ENCODE results near the gene ABHD15. TPM values are rescaled to one million over a fixed set of nuclear protein-coding genes. Genes with fewer than 3 reads are reported as not detected.

Gene ABHD15
- total RNA-seq, 4 donors from 2014 or later: 7.2 to 11.0 (median 7.9) TPM

DNA sequence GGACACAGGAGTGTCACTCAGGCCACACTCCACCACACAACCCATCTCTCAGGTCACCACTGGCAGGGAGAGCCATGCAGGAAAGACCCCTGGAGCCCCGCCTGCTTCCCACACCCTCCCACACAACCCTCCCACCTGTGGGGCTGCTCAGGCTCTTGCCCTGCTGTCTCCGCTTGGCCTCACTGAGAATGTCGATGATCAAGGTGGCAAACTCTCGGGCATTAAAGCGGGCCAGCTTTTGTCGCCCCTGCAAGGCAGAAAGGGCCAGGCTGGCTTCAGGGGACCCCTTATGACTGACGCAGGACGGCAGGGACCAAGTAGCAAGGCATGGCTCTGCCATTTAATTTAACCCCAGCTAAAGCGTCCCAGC lies 10.1 kb upstream of the ABHD15 start:
- Histone ChIP-seq H3K4me1 (peaks cover 43% of the 10 kb centered on the region), H3K36me3 (peaks cover 69% of the 10 kb centered on the region), H3K9me3 (no peaks in the 10 kb centered on the region), H3K27ac (no peak overlapping the region), H3K27me3 (no peaks in the 10 kb centered on the region), H3K4me3 (no peak overlapping the region)
- DNase-seq (ENCODE audit: low spot score in 2 of 2): no peak
- TF ChIP-seq POLR2AphosphoS5 (IDR thresholded peaks at IDR 0.05): no peak
- no peak for TF ChIP-seq EP300 (IDR thresholded peaks at IDR 0.05)
- no peak for TF ChIP-seq POLR2A (IDR thresholded peaks at IDR 0.05)
- TF ChIP-seq, protein P1, sequence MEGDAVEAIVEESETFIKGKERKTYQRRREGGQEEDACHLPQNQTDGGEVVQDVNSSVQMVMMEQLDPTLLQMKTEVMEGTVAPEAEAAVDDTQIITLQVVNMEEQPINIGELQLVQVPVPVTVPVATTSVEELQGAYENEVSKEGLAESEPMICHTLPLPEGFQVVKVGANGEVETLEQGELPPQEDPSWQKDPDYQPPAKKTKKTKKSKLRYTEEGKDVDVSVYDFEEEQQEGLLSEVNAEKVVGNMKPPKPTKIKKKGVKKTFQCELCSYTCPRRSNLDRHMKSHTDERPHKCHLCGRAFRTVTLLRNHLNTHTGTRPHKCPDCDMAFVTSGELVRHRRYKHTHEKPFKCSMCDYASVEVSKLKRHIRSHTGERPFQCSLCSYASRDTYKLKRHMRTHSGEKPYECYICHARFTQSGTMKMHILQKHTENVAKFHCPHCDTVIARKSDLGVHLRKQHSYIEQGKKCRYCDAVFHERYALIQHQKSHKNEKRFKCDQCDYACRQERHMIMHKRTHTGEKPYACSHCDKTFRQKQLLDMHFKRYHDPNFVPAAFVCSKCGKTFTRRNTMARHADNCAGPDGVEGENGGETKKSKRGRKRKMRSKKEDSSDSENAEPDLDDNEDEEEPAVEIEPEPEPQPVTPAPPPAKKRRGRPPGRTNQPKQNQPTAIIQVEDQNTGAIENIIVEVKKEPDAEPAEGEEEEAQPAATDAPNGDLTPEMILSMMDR (IDR thresholded peaks at IDR 0.05): no peak
- no CpG with 5 or more reads among the region's 9 CpGs for WGBS

GRCh38 chr17:29576214-29577000 lies 9.6 kb upstream of the ABHD15 start:
- peaks cover 63% of the 10 kb centered on the region for H3K36me3 ChIP-seq
- H3K4me1 ChIP-seq: peaks cover 43% of the 10 kb centered on the region
- H3K27me3 ChIP-seq: no peaks in the 10 kb centered on the region
- no peak overlapping the region for H3K27ac ChIP-seq
- TF ChIP-seq POLR2AphosphoS5 (IDR thresholded peaks at IDR 0.05) (no peak), POLR2A (IDR thresholded peaks at IDR 0.05) (no peak), EP300 (IDR thresholded peaks at IDR 0.05) (no peak)
- TF ChIP-seq, protein P1 (IDR thresholded peaks at IDR 0.05): no peak
- DNase-seq (ENCODE audit: low spot score in 2 of 2): peak in 1 of 2 donors; percentile 78
- 92% methylated on average over 19 of the region's 37 CpGs for WGBS
- H3K4me3 ChIP-seq: no peak overlapping the region
- no peaks in the 10 kb centered on the region for H3K9me3 ChIP-seq

GRCh38 chr17:29575511-29576213 lies 8.8 kb upstream of the ABHD15 start:
- DNase-seq (ENCODE audit: low spot score in 2 of 2): peak; percentile 47 to 72
- WGBS: 73% methylated on average over 3 of the region's 28 CpGs

DNA sequence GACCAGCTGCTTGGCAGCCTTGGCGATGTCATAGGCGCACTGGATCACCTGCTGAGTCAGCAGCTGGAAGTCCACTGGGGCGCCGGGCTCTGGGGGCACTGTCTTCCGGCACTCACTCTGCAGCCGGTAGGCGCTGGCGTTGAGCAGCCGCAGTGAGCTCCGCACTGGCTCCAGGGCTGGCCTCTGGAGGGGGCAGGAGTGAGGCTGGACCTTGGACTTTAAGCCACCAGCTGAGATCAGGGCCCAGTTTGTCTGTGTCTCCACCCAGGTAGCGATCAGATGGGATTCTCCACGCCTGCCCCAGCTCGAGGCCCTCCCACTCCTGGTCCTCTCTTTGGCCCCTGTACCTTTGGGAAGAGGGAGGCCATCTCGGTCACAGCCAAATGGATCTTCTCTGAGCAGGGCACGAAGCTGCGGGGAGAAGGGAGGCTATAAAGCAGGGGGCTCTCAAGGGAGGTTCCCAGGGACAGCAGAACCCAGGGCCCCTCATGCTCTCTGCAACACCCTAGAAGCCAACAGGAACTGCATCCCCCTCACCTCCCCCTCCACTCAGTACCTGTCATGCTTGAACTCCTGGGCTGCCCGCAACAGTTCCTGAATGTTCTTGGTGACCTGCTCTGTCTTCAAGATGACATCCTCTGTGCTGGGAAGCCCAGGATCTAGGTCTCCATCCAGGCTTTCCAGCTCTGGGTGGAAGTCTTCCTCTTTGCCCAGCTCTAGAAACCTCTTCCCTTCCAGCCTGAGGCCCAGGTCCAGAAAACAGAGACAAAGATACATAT lies 8.1 kb upstream of the ABHD15 start:
- Histone ChIP-seq H3K27me3 (no peaks in the 10 kb centered on the region), H3K27ac (no peak overlapping the region), H3K36me3 (peaks cover 62% of the 10 kb centered on the region), H3K9me3 (no peaks in the 10 kb centered on the region), H3K4me3 (no peak overlapping the region), H3K4me1 (peaks cover 44% of the 10 kb centered on the region)
- TF ChIP-seq POLR2AphosphoS5 (IDR thresholded peaks at IDR 0.05) (no peak), POLR2A (IDR thresholded peaks at IDR 0.05) (no peak), EP300 (IDR thresholded peaks at IDR 0.05) (no peak)
- TF ChIP-seq, protein P1 (IDR thresholded peaks at IDR 0.05): no peak
- peak in 1 of 2 donors; percentile 54 for DNase-seq (ENCODE audit: low spot score in 2 of 2)
- WGBS: 83% methylated on average over 10 of the region's 17 CpGs

More at GRCh38 chr17:29575511-29576213, 8.8 kb upstream of the ABHD15 start:
- no peak for TF ChIP-seq POLR2AphosphoS5 (IDR thresholded peaks at IDR 0.05)
- TF ChIP-seq EP300 (IDR thresholded peaks at IDR 0.05): no peak
- TF ChIP-seq, protein P1 (IDR thresholded peaks at IDR 0.05): no peak
- no peak for TF ChIP-seq POLR2A (IDR thresholded peaks at IDR 0.05)
- no peaks in the 10 kb centered on the region for H3K27me3 ChIP-seq
- no peaks in the 10 kb centered on the region for H3K9me3 ChIP-seq
- no peak overlapping the region for H3K27ac ChIP-seq
- H3K36me3 ChIP-seq: peaks cover 62% of the 10 kb centered on the region
- H3K4me1 ChIP-seq: peaks cover 43% of the 10 kb centered on the region
- no peak overlapping the region for H3K4me3 ChIP-seq
